ENCODE data around the gene HBE1.

The HBE1 gene

DNA sequence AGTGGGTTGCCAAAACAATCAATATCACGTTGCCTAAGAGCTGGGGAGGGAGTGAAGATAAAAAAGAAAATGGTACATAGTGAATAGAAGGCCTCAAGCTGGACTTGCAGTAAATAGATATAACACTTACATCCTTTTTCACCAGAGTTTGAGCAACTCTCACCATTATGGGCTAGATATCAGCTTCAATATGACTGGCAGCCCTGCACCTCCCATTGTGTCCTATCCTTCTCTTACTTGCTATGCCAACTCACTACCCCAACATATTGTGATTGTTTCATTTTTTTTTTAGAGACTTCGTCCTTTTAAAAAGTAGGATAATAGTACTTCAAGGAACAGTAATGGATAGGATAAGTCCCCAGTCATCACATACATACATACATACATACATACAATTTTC lies 27.5 kb downstream of the HBE1 start:
- in situ Hi-C loops (cut with HindIII; ENCODE audit: low pct_unique_long_range_greater_than_20kb, low sequenced_read_pairs): no loop called here
- DNase-seq (ENCODE audit: low read depth in 1 of 2, low spot score in 1 of 2): no peak
- no peak for TF ChIP-seq JUND (IDR thresholded peaks at IDR 0.05; ENCODE audit: low read depth)

DNA sequence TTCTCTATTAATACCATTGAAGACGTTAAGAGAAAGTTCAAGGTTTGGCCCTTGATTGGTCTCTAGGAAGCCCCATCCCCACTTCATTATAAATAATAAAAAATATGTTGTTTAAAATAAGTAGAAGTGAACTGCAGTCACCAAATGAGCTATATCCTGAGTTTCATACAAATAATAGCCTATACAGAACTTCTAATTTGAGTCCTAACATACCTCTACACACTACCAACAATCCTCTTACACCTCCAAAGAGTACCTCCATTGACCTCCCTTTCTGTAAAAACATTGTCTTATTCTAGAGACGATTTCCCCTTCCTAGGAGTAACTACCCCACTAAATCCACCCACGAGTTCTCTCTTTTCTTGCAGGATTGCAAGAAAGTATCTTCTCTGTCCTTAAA lies 28.3 kb downstream of the HBE1 start:
- no peak for TF ChIP-seq JUND (IDR thresholded peaks at IDR 0.05; ENCODE audit: low read depth)
- DNase-seq (ENCODE audit: low read depth in 1 of 2, low spot score in 1 of 2): no peak
- in situ Hi-C loops (cut with HindIII; ENCODE audit: low pct_unique_long_range_greater_than_20kb, low sequenced_read_pairs): no loop called here

GRCh38 chr11:5240458-5240857 lies 29.3 kb downstream of the HBE1 start:
- in situ Hi-C loops (cut with HindIII; ENCODE audit: low pct_unique_long_range_greater_than_20kb, low sequenced_read_pairs): no loop called here
- TF ChIP-seq JUND (IDR thresholded peaks at IDR 0.05; ENCODE audit: low read depth): no peak
- no peak for DNase-seq (ENCODE audit: low read depth in 1 of 2, low spot score in 1 of 2)

GRCh38 chr11:5240056-5240455 lies 29.7 kb downstream of the HBE1 start:
- no peak for DNase-seq (ENCODE audit: low read depth in 1 of 2, low spot score in 1 of 2)
- no peak for TF ChIP-seq JUND (IDR thresholded peaks at IDR 0.05; ENCODE audit: low read depth)
- in situ Hi-C loops (cut with HindIII; ENCODE audit: low pct_unique_long_range_greater_than_20kb, low sequenced_read_pairs): no loop called here

DNA sequence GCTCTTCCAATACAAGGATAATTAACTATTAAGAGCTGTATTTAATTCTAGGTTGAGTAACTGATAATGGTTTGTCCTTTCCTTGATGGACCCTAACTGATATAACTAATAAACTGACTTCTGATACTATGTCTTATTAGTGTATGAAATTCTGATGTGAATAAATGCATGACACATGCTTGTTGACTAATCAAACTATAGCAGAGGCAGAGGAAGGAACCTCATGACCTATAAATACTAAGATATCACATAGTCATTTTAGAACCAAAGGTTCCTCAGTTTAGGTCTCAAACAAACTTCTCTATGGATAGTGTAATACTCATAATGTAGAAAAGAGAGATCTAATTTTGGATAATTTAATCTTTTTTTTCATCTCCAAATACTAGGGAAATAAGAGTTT lies 30.7 kb downstream of the HBE1 start:
- no peak for TF ChIP-seq JUND (IDR thresholded peaks at IDR 0.05; ENCODE audit: low read depth)
- no peak for DNase-seq (ENCODE audit: low read depth in 1 of 2, low spot score in 1 of 2)
- in situ Hi-C loops (cut with HindIII; ENCODE audit: low pct_unique_long_range_greater_than_20kb, low sequenced_read_pairs): no loop called here

DNA sequence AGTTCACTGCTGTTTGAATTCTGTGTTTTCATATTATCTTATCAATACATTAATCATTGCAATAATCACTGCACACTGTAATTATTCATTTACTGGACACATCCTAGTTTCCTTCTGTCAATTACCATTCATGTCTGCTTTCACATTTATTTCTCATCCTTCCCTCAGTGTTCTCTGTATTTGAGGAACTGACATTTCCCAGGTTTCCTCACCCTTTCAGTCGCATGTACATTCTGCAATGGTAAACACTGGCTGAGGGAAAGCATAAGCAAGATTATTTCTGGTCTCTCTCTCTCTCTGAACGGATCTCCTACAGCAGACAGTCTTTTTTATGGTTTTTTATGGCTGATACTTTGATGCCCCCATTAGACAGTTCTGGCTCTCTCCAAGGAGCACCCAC lies 31.3 kb downstream of the HBE1 start:
- DNase-seq (ENCODE audit: low read depth in 1 of 2, low spot score in 1 of 2): no peak
- TF ChIP-seq JUND (IDR thresholded peaks at IDR 0.05; ENCODE audit: low read depth): no peak
- in situ Hi-C loops (cut with HindIII; ENCODE audit: low pct_unique_long_range_greater_than_20kb, low sequenced_read_pairs): no loop called here

- in situ Hi-C loops (cut with HindIII; ENCODE audit: low pct_unique_long_range_greater_than_20kb, low sequenced_read_pairs): no loop called here
- no peak for TF ChIP-seq JUND (IDR thresholded peaks at IDR 0.05; ENCODE audit: low read depth)
- no peak for DNase-seq (ENCODE audit: low read depth in 1 of 2, low spot score in 1 of 2)
These were observed 32.3 kb downstream of the HBE1 start for GRCh38 chr11:5237420-5237819.

DNA sequence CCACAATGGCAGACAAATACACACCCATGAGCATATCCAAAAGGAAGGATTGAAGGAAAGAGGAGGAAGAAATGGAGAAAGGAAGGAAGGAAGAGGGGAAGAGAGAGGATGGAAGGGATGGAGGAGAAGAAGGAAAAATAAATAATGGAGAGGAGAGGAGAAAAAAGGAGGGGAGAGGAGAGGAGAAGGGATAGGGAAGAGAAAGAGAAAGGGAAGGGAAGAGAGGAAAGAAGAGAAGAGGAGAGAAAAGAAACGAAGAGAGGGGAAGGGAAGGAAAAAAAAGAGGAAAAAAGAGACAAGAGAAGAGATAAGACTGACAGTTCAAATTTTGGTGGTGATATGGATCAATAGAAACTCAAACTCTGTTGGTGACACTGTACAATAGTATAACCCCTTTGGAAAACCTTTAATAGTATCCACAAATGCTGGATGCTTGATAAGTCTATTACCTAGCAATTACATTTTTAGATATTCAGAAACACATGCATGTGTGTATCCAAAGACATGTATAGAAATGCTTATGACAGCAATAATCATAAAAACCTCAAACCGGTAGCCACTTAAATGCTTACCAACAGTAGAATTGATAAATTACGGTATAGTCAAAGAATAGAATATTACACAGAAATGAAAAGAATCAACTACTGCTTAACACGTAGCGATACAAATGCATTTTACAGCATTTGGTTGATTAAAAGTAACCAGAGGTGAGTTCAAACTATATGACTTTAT lies 34.2 kb downstream of the HBE1 start:
- in situ Hi-C loops (cut with HindIII; ENCODE audit: low pct_unique_long_range_greater_than_20kb, low sequenced_read_pairs): no loop called here
- TF ChIP-seq JUND (IDR thresholded peaks at IDR 0.05; ENCODE audit: low read depth): no peak
- DNase-seq (ENCODE audit: low read depth in 1 of 2, low spot score in 1 of 2): no peak

DNA sequence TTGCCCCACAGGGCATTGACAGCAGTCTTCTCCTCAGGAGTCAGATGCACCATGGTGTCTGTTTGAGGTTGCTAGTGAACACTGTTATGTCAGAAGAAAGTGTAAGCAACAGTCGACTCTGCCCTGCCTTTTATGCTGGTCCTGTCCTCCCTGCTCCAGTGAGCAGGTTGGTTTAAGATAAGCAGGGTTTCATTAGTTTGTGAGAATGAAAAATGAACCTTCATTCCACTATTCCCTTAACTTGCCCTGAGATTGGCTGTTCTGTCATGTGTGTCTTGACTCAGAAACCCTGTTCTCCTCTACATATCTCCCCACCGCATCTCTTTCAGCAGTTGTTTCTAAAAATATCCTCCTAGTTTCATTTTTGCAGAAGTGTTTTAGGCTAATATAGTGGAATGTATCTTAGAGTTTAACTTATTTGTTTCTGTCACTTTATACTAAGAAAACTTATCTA lies 35.3 kb downstream of the HBE1 start, which contains the start of gene HBD:
Gene HBD (minus strand): TSS at position 103 of the 454 bp plus-strand sequence. CDS start 50 bp downstream, at position 53.
- no peak for DNase-seq (ENCODE audit: low read depth in 1 of 2, low spot score in 1 of 2)
- no peak for TF ChIP-seq JUND (IDR thresholded peaks at IDR 0.05; ENCODE audit: low read depth)
- in situ Hi-C loops (cut with HindIII; ENCODE audit: low pct_unique_long_range_greater_than_20kb, low sequenced_read_pairs): no loop called here

DNA sequence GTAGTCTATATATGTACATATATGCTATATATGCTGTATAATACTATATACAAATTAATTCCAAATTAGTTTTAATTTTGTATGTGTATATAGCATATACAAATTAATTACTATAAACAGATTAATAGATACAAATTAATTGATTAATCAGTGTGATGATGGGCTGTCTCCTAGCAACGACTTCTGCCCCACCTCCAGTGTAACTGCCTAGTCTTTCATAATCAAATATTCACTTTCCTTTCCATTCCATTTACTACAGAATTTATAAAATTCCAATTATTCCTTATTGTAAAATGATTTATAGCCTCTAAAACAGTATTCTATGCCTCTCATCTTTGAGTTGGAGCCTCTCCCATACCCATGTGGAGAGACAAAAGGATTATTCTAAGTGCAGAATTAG lies 36.4 kb downstream of the HBE1 start:
- DNase-seq (ENCODE audit: low read depth in 1 of 2, low spot score in 1 of 2): no peak
- in situ Hi-C loops (cut with HindIII; ENCODE audit: low pct_unique_long_range_greater_than_20kb, low sequenced_read_pairs): no loop called here
- no peak for TF ChIP-seq JUND (IDR thresholded peaks at IDR 0.05; ENCODE audit: low read depth)

- TF ChIP-seq JUND (IDR thresholded peaks at IDR 0.05; ENCODE audit: low read depth): no peak
- in situ Hi-C loops (cut with HindIII; ENCODE audit: low pct_unique_long_range_greater_than_20kb, low sequenced_read_pairs): no loop called here
- DNase-seq (ENCODE audit: low read depth in 1 of 2, low spot score in 1 of 2): no peak
These were observed 36.9 kb downstream of the HBE1 start for GRCh38 chr11:5232821-5233220.

DNA sequence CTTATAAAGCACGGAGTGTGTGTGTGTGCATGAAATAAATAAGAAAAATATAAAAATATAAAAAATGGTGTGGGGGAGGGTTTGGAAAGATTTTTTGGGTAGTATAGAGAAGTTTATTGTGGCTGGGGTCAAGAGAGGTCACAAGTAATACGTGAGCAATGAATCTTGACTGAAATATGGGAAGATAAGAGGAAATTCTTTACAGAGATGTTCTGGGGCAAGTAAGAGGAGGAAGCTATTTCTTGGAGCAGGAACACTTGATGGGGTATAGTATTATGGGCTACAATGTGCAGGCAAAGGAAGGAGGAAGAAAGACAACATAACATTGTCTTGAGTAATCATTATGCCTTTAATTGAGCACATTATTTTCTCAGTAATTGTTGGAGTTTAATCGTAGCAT lies 37.6 kb downstream of the HBE1 start:
- no peak for DNase-seq (ENCODE audit: low read depth in 1 of 2, low spot score in 1 of 2)
- in situ Hi-C loops (cut with HindIII; ENCODE audit: low pct_unique_long_range_greater_than_20kb, low sequenced_read_pairs): no loop called here
- no peak for TF ChIP-seq JUND (IDR thresholded peaks at IDR 0.05; ENCODE audit: low read depth)

DNA sequence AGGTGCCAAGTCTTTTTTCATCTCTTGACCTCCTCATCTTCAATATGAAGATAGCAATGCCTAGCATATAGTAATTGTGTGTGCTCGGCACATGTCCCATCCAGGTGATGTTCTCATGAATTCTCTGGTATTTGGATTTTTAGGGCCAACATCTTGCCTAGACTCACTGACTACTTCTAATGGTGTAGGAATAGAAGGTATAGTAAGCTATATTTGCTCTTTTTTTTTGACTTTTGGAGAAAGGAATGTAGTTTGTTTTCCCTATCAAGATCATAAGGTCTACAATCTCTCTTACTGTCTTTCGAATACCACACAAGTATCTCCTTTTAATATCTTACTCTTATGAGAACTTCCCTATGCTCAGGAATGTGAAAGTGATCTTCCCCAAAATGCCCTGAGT lies 38.6 kb downstream of the HBE1 start:
- no peak for TF ChIP-seq JUND (IDR thresholded peaks at IDR 0.05; ENCODE audit: low read depth)
- in situ Hi-C loops (cut with HindIII; ENCODE audit: low pct_unique_long_range_greater_than_20kb, low sequenced_read_pairs): no loop called here
- no peak for DNase-seq (ENCODE audit: low read depth in 1 of 2, low spot score in 1 of 2)

- no peak for TF ChIP-seq JUND (IDR thresholded peaks at IDR 0.05; ENCODE audit: low read depth)
- DNase-seq (ENCODE audit: low read depth in 1 of 2, low spot score in 1 of 2): no peak
- in situ Hi-C loops (cut with HindIII; ENCODE audit: low pct_unique_long_range_greater_than_20kb, low sequenced_read_pairs): no loop called here
These were observed 39.5 kb downstream of the HBE1 start for GRCh38 chr11:5230266-5230665.
